K562 (cell line): ENCODE measurements around the gene GABRD. TPM values are rescaled to one million over a fixed set of nuclear protein-coding genes. Genes with fewer than 3 reads are reported as not detected.

Source experiments
- ATAC-seq: fragments of 200-7000 bp; cut with Tn5 transposase; 3 replicates; pipeline ENCODE4 v1.9.1; 2020; ENCODE audit warnings: moderate library complexity
- BruUV-seq: library from RNA; stranded (reverse); fragments of 400-500 nt; replicated peaks from 2 replicates; lab custom pipeline; 2021; lab: Mats Ljungman, UMichigan
- CTCF ChIA-PET: fragments of 300-600 bp; formaldehyde crosslinking; extraction: SDS; loops from one replicate; lab custom pipeline; 2021; ENCODE audit warnings: low intra/inter-chr PET ratio; lab: Yijun Ruan, JAX
- POLR2A ChIA-PET: fragments of 300-600, 350-650 bp; sonication (Branson Sonifier 250); formaldehyde crosslinking; extraction: SDS; loops from one replicate; lab custom pipeline; 2021; ENCODE audit warnings: antibody characterized with exemption, inconsistent platforms; lab: Yijun Ruan, JAX
- DNase-seq, 4 experiments: peaks; one replicate each; pipeline versions ENCODE4 v3.0.0 to v3.0.0-alpha.2; 2011 to 2018; ENCODE audit warnings: low spot score in 3 of 4, mixed read lengths in 3 of 4; ENCODE audit errors: extremely low read depth in 1 of 4
- FAIRE-seq: peaks from 2 replicates; lab custom pipeline; 2011; peaks lifted over from hg19 to GRCh38; lab: Jason Lieb, UNC
- H2AFZ ChIP-seq: 2 replicates; pipeline ENCODE4 v1.6.0; 2011; ENCODE audit warnings: low read depth, low read length, control low read depth, inconsistent platforms
- H3K27ac ChIP-seq: fragments of 200-600 bp; 3 replicates; pipeline ENCODE4 v1.8.0; 2011; ENCODE audit warnings: low read depth, mild to moderate bottlenecking, control low read depth, inconsistent platforms, low read length, moderate library complexity, mixed read lengths; ENCODE audit errors: extremely low read depth
- H3K27me3 ChIP-seq, 2 experiments: fragments of 300-600 bp in 1 of 2; 2 replicates in 1 of 2; 3 replicates in 1 of 2; pipeline versions ENCODE4 v1.6.0 to v1.8.0; 2011; ENCODE audit warnings: inconsistent platforms in 2 of 2, low read length in 2 of 2, mild to moderate bottlenecking in 1 of 2, mixed read lengths in 1 of 2, moderate library complexity in 1 of 2; ENCODE audit not compliant: control insufficient read depth in 2 of 2, insufficient read depth in 2 of 2
- H3K36me3 ChIP-seq: fragments of 300-600 bp; 3 replicates; pipeline ENCODE4 v1.8.0; 2011; ENCODE audit warnings: mild to moderate bottlenecking, low read length, inconsistent platforms; ENCODE audit not compliant: control insufficient read depth, insufficient read depth
- H3K4me1 ChIP-seq, 2 experiments: fragments of 200-600 bp in 1 of 2; replicated peaks in 1 of 2; 2 replicates in 1 of 2; 3 replicates in 1 of 2; pipeline versions ENCODE4 v1.5.1 to v1.8.0; 2011; ENCODE audit warnings: inconsistent platforms in 2 of 2, low read length in 2 of 2, mild to moderate bottlenecking in 1 of 2, mixed read lengths in 1 of 2, moderate library complexity in 1 of 2; ENCODE audit not compliant: control insufficient read depth in 2 of 2, insufficient read depth in 2 of 2
- H3K4me2 ChIP-seq: 2 replicates; pipeline ENCODE4 v1.6.1; 2011; ENCODE audit warnings: low read length, control low read depth, inconsistent platforms, mixed read lengths; ENCODE audit not compliant: insufficient read depth
- H3K4me3 ChIP-seq: fragments of 200-600 bp; sonication (generic), shearing (Covaris generic); 2 replicates; pipeline ENCODE4 v1.5.1; 2016; ENCODE audit warnings: control low read depth, inconsistent platforms
- H3K79me2 ChIP-seq: fragments of 200-600 bp; 3 replicates; pipeline ENCODE4 v1.8.0; 2011; ENCODE audit warnings: low read length, inconsistent platforms; ENCODE audit not compliant: control insufficient read depth, insufficient read depth
- H3K9ac ChIP-seq, 2 experiments: 2 replicates each; pipeline versions ENCODE4 v1.6.0 to v1.6.1; 2011; ENCODE audit warnings: low read depth in 2 of 2, low read length in 2 of 2, control low read depth in 1 of 2, inconsistent platforms in 1 of 2, mild to moderate bottlenecking in 1 of 2, mixed read lengths in 1 of 2; ENCODE audit not compliant: insufficient read depth in 1 of 2
- H3K9me1 ChIP-seq: one replicate; pipeline ENCODE4 v1.6.0; 2011; ENCODE audit warnings: inconsistent platforms, mild to moderate bottlenecking, low read length, moderate library complexity; ENCODE audit not compliant: control insufficient read depth, insufficient read depth
- H3K9me3 ChIP-seq: replicated peaks from 2 replicates; pipeline ENCODE4 v1.5.1; 2011; ENCODE audit warnings: low read depth, low read length, inconsistent platforms; ENCODE audit not compliant: control insufficient read depth, insufficient read depth
- H4K20me1 ChIP-seq: replicated peaks from 2 replicates; pipeline ENCODE4 v1.6.1; 2011; ENCODE audit warnings: low read length, inconsistent platforms, mixed read lengths; ENCODE audit not compliant: control insufficient read depth, insufficient read depth
- CBFA2T3 ChIP-seq: fragments of 450-650 bp; IDR thresholded peaks from 2 replicates; pipeline ENCODE4 v1.6.1; 2017
- CBX3 ChIP-seq, 2 experiments: IDR thresholded peaks; 1 replicate in 1 of 2; 2 replicates in 1 of 2; pipeline ENCODE4 v1.6.1; 2012; ENCODE audit warnings: inconsistent platforms in 2 of 2, low read length in 2 of 2, borderline replicate concordance in 1 of 2, control low read depth in 1 of 2
- ESRRB ChIP-seq: fragments of 250-450 bp; sonication (Bioruptor Pico); IDR thresholded peaks from 2 replicates; pipeline ENCODE4 v1.5.0; 2020; ENCODE audit warnings: mild to moderate bottlenecking, moderate library complexity, borderline replicate concordance
- HMG20A ChIP-seq: fragments of 450-650 bp; formaldehyde crosslinking; conservative IDR thresholded peaks from 2 replicates; pipeline ENCODE4 v1.4.0; 2020; ENCODE audit warnings: mild to moderate bottlenecking, mixed read lengths
- RFX7 ChIP-seq: fragments of 250-450 bp; sonication (Bioruptor Pico); IDR thresholded peaks from 2 replicates; pipeline ENCODE4 v1.5.1; 2021; ENCODE audit warnings: mild to moderate bottlenecking
- SAFB ChIP-seq: fragments of 200-400 bp; formaldehyde crosslinking; IDR thresholded peaks from 2 replicates; pipeline ENCODE4 v1.6.1; 2017; ENCODE audit warnings: low read depth, low read length, borderline replicate concordance
- SETDB1 ChIP-seq: IDR thresholded peaks from one replicate; pipeline ENCODE4 v1.6.1; 2012; ENCODE audit warnings: low read length, control low read depth, inconsistent platforms
- SMC3 ChIP-seq: conservative IDR thresholded peaks from 2 replicates; pipeline ENCODE4 v1.6.1; 2011; ENCODE audit warnings: low read depth, low read length, improper control_type of control experiment; ENCODE audit not compliant: insufficient read depth
- TRIM28 ChIP-seq: fragments of 450-650 bp; IDR thresholded peaks from 2 replicates; pipeline ENCODE4 v1.6.1; 2017
- ZFP1 ChIP-seq: fragments of 450-650 bp; formaldehyde crosslinking; IDR thresholded peaks from 2 replicates; pipeline ENCODE4 v1.4.0; 2020; ENCODE audit warnings: mild to moderate bottlenecking, mixed read lengths
- WGBS: fragments of 100-300 bp; shearing (Covaris generic); methylation state at CpG from one replicate; pipeline ENCODE4 v1.1.6; 2016; ENCODE audit warnings: low coverage, mixed read lengths; ENCODE audit not compliant: insufficient coverage; ENCODE audit errors: missing lambda C conversion rate; 5-methylcytosine and 5-hydroxymethylcytosine counted together
- in situ Hi-C: fragments of 300-500 bp; cut with MboI; formaldehyde crosslinking; loops from 4 replicates; pipeline ENCODE4 v1.15.0; 2018; ENCODE audit warnings: inconsistent platforms, mixed read lengths
- intact Hi-C: fragments of 100-400 bp; cut with micrococcal nuclease; formaldehyde crosslinking; loops from 2 replicates; pipeline ENCODE4 v1.14.2; 2022
- polyA plus RNA-seq, 8 experiments: library from polyadenylated mRNA; depleted of rRNA in 4 of 8; stranded (reverse) in 5 of 8; unstranded in 3 of 8; fragments of >200 nt; fragmentation: Nextera tagmentation in 2 of 8; fragmentation: Illumina TruSeq in 1 of 8; extraction: Ambion mirVana in 2 of 8; extraction: Trizol in 1 of 8; gene quantifications; 2 replicates each; pipeline versions ENCODE4 v1.2.1 to v1.2.3, GENCODE V29; 2011 to 2014; ENCODE audit warnings: inconsistent platforms in 1 of 8, missing spikeins in 1 of 8
- total RNA-seq, 7 experiments: library from RNA; depleted of rRNA in 6 of 7; stranded (reverse); fragments of >200 nt in 6 of 7; fragmentation: Illumina TruSeq in 2 of 7; extraction: Trizol in 2 of 7; gene quantifications; 2 replicates each; pipeline versions ENCODE4 v1.2.1 to v1.2.3, GENCODE V29; 2011 to 2021; ENCODE audit warnings: low replicate concordance in 1 of 7
- TF ChIP-seq, protein P1 (sequence below): fragments of 450-650 bp; IDR thresholded peaks from 2 replicates; pipeline ENCODE4 v1.6.1; 2016; ENCODE audit warnings: mild to moderate bottlenecking, moderate library complexity

Gene GABRD
- total and polyA plus RNA-seq, 9 of the 15 experiments (the other 6 are each of a cell fraction or from before 2014, with no cell fraction given) = 0.07 TPM; not detected in 8

DNA sequence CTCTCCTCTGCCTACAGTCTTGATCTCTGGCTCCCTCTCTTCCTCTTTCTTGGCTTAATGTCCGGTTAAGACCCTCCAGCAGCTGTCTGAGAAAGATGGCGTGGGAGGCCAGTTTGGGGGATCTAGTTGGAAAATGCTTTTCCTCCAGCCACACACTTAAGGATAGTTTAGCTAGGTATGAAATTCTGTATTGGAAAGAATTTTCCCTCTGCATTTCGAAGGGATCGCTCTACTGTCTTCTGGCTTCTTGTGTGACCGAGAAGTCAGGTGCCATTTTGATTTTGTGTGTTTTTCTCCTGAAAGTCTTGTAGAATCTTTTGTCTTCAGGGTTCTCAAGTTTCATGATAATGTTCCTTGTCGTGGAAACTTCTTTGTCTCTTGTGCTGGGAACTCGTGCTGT is 59.0 kb downstream of the GABRD start:
- Histone ChIP-seq H3K36me3 (no peaks in the 10 kb centered on the region), H4K20me1 (no peaks in the 10 kb centered on the region; the same call in 1 of the 2 replicates), H3K4me2 (no peak overlapping the region), H3K4me3 (no peak overlapping the region), H3K9ac (no peak overlapping the region), H3K4me1 (peaks cover 0 to 27% of the 10 kb centered on the region in 2 experiments; a peak in 2 of 5 replicates), H2AFZ (no peak overlapping the region), H3K9me1 (no peaks in the 10 kb centered on the region), H3K9me3 (peaks cover 6% of the 10 kb centered on the region; the same call in 1 of the 2 replicates), H3K27me3 (peaks cover 48 to 81% of the 10 kb centered on the region in 2 experiments; a peak in 4 of 5 replicates), H3K79me2 (no peaks in the 10 kb centered on the region), H3K27ac (no peak overlapping the region)
- WGBS = 10% methylated on average over 7 of the region's 7 CpGs
- DNase-seq (no peak), FAIRE-seq (peak; percentile 6), ATAC-seq (no peak)
- POLR2A ChIA-PET = interaction anchor here (0.7 to 1.0 kb wide), 2 partner anchors 11 to 408 kb away, joined by 3 to 4 read pairs; no protein-coding TSS in a partner anchor
- no TSS peak for BruUV-seq
- in situ Hi-C loops (no loop called here), intact Hi-C loops (no loop called here)
- CTCF ChIA-PET = no interaction called here
- no peak for TF ChIP-seq RFX7 (CRISPR knock-in tag)
- TF ChIP-seq SAFB = no peak
- no peak for TF ChIP-seq ESRRB (CRISPR knock-in tag)
- no peak for TF ChIP-seq CBFA2T3
- TF ChIP-seq, protein P1, sequence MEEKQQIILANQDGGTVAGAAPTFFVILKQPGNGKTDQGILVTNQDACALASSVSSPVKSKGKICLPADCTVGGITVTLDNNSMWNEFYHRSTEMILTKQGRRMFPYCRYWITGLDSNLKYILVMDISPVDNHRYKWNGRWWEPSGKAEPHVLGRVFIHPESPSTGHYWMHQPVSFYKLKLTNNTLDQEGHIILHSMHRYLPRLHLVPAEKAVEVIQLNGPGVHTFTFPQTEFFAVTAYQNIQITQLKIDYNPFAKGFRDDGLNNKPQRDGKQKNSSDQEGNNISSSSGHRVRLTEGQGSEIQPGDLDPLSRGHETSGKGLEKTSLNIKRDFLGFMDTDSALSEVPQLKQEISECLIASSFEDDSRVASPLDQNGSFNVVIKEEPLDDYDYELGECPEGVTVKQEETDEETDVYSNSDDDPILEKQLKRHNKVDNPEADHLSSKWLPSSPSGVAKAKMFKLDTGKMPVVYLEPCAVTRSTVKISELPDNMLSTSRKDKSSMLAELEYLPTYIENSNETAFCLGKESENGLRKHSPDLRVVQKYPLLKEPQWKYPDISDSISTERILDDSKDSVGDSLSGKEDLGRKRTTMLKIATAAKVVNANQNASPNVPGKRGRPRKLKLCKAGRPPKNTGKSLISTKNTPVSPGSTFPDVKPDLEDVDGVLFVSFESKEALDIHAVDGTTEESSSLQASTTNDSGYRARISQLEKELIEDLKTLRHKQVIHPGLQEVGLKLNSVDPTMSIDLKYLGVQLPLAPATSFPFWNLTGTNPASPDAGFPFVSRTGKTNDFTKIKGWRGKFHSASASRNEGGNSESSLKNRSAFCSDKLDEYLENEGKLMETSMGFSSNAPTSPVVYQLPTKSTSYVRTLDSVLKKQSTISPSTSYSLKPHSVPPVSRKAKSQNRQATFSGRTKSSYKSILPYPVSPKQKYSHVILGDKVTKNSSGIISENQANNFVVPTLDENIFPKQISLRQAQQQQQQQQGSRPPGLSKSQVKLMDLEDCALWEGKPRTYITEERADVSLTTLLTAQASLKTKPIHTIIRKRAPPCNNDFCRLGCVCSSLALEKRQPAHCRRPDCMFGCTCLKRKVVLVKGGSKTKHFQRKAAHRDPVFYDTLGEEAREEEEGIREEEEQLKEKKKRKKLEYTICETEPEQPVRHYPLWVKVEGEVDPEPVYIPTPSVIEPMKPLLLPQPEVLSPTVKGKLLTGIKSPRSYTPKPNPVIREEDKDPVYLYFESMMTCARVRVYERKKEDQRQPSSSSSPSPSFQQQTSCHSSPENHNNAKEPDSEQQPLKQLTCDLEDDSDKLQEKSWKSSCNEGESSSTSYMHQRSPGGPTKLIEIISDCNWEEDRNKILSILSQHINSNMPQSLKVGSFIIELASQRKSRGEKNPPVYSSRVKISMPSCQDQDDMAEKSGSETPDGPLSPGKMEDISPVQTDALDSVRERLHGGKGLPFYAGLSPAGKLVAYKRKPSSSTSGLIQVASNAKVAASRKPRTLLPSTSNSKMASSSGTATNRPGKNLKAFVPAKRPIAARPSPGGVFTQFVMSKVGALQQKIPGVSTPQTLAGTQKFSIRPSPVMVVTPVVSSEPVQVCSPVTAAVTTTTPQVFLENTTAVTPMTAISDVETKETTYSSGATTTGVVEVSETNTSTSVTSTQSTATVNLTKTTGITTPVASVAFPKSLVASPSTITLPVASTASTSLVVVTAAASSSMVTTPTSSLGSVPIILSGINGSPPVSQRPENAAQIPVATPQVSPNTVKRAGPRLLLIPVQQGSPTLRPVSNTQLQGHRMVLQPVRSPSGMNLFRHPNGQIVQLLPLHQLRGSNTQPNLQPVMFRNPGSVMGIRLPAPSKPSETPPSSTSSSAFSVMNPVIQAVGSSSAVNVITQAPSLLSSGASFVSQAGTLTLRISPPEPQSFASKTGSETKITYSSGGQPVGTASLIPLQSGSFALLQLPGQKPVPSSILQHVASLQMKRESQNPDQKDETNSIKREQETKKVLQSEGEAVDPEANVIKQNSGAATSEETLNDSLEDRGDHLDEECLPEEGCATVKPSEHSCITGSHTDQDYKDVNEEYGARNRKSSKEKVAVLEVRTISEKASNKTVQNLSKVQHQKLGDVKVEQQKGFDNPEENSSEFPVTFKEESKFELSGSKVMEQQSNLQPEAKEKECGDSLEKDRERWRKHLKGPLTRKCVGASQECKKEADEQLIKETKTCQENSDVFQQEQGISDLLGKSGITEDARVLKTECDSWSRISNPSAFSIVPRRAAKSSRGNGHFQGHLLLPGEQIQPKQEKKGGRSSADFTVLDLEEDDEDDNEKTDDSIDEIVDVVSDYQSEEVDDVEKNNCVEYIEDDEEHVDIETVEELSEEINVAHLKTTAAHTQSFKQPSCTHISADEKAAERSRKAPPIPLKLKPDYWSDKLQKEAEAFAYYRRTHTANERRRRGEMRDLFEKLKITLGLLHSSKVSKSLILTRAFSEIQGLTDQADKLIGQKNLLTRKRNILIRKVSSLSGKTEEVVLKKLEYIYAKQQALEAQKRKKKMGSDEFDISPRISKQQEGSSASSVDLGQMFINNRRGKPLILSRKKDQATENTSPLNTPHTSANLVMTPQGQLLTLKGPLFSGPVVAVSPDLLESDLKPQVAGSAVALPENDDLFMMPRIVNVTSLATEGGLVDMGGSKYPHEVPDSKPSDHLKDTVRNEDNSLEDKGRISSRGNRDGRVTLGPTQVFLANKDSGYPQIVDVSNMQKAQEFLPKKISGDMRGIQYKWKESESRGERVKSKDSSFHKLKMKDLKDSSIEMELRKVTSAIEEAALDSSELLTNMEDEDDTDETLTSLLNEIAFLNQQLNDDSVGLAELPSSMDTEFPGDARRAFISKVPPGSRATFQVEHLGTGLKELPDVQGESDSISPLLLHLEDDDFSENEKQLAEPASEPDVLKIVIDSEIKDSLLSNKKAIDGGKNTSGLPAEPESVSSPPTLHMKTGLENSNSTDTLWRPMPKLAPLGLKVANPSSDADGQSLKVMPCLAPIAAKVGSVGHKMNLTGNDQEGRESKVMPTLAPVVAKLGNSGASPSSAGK = no peak
- TF ChIP-seq CBX3 (IDR thresholded peaks at IDR 0.05; ENCODE audit: borderline replicate concordance in 1 of 2, low read length in 2 of 2) = peak in 1 of 2 experiments; percentile 58; a peak in 1 of 3 replicates
- TF ChIP-seq ZFP1 (CRISPR knock-in tag) = peak; percentile 96
- no peak for TF ChIP-seq SMC3
- TF ChIP-seq SETDB1 = no peak
- peak; percentile 52; the same call in 1 of the 2 replicates for TF ChIP-seq TRIM28
- TF ChIP-seq HMG20A (CRISPR knock-in tag) = no peak
